ENCODE measurements around the gene NRIP2. TPM values are rescaled to one million over a fixed set of nuclear protein-coding genes. Genes with fewer than 3 reads are reported as not detected.

The NRIP2 gene
- total and polyA plus RNA-seq, 2 experiments from 2014 or later = 0.46 TPM; not detected in 1

GRCh38 chr12:2841056-2841650 lies 6.3 kb upstream of the NRIP2 start:
- Histone ChIP-seq H3K27ac (no peak overlapping the region), H3K9me2 (ENCODE audit: insufficient read depth) (no peaks in the 10 kb centered on the region), H3K4me1 (ENCODE audit: insufficient read depth) (no peaks in the 10 kb centered on the region), H2AFZ (no peak overlapping the region), H3K36me3 (ENCODE audit: low read depth) (no peaks in the 10 kb centered on the region), H3K4me3 (no peak overlapping the region), H4K20me1 (ENCODE audit: insufficient read depth) (no peaks in the 10 kb centered on the region), H3F3A (ENCODE audit: insufficient read depth) (no peaks in the 10 kb centered on the region), H3K9ac (no peak overlapping the region), H3K9me3 (ENCODE audit: low read depth) (no peaks in the 10 kb centered on the region), H3K79me2 (ENCODE audit: insufficient read depth) (no peaks in the 10 kb centered on the region), H3K4me2 (ENCODE audit: unreplicated experiment) (no peak overlapping the region), H3K27me3 (replicated peaks; ENCODE audit: insufficient read depth) (no peaks in the 10 kb centered on the region)
- no peak for DNase-seq
- WGBS, 2 experiments (ENCODE audit: low coverage in 1 of 2, low lambda C conversion rate in 2 of 2, missing lambda C conversion rate in 2 of 2) = 60 to 65% methylated on average over 9 of the region's 9 CpGs
- in situ Hi-C loops (cut with MboI) = no loop called here
- TF ChIP-seq EZH2phosphoT487 (IDR thresholded peaks at IDR 0.05; ENCODE audit: insufficient read depth, low read depth) (no peak), EZH2 (IDR thresholded peaks at IDR 0.05; ENCODE audit: insufficient read depth, poor library complexity, severe bottlenecking) (no peak)

GRCh38 chr12:2836574-2836973 lies 1.7 kb upstream of the NRIP2 start:
- no peak for DNase-seq
- Histone ChIP-seq H3K27me3 (replicated peaks; ENCODE audit: insufficient read depth) (no peaks in the 10 kb centered on the region), H4K20me1 (ENCODE audit: insufficient read depth) (no peaks in the 10 kb centered on the region), H3K9me2 (ENCODE audit: insufficient read depth) (no peaks in the 10 kb centered on the region), H2AFZ (no peak overlapping the region), H3K9me3 (ENCODE audit: low read depth) (no peaks in the 10 kb centered on the region), H3K4me3 (no peak overlapping the region), H3K36me3 (ENCODE audit: low read depth) (no peaks in the 10 kb centered on the region), H3F3A (ENCODE audit: insufficient read depth) (no peaks in the 10 kb centered on the region), H3K27ac (no peak overlapping the region), H3K4me2 (ENCODE audit: unreplicated experiment) (no peak overlapping the region), H3K9ac (no peak overlapping the region), H3K79me2 (ENCODE audit: insufficient read depth) (no peaks in the 10 kb centered on the region), H3K4me1 (ENCODE audit: insufficient read depth) (no peaks in the 10 kb centered on the region)
- whole genome bisulfite sequencing, 2 experiments (ENCODE audit: low coverage in 1 of 2, low lambda C conversion rate in 2 of 2, missing lambda C conversion rate in 2 of 2) = 80 to 88% methylated on average over 8 of the region's 8 CpGs
- TF ChIP-seq EZH2 (IDR thresholded peaks at IDR 0.05; ENCODE audit: insufficient read depth, poor library complexity, severe bottlenecking) = no peak
- no peak for TF ChIP-seq EZH2phosphoT487 (IDR thresholded peaks at IDR 0.05; ENCODE audit: insufficient read depth, low read depth)
- in situ Hi-C loops (cut with MboI) = no loop called here

GRCh38 chr12:2835691-2836403 lies 1.0 kb upstream of the NRIP2 start:
- no peak overlapping the region for H3K4me2 ChIP-seq (ENCODE audit: unreplicated experiment)
- H3K9ac ChIP-seq = no peak overlapping the region
- H2AFZ ChIP-seq = no peak overlapping the region
- no peaks in the 10 kb centered on the region for H3K36me3 ChIP-seq (ENCODE audit: low read depth)
- no peak for DNase-seq
- no peaks in the 10 kb centered on the region for H3F3A ChIP-seq (ENCODE audit: insufficient read depth)
- no peak overlapping the region for H3K4me3 ChIP-seq
- no peak overlapping the region for H3K27ac ChIP-seq
- 55 to 57% methylated on average over 4 of the region's 4 CpGs for WGBS, 2 experiments (ENCODE audit: low coverage in 1 of 2, low lambda C conversion rate in 2 of 2, missing lambda C conversion rate in 2 of 2)
- TF ChIP-seq EZH2 (IDR thresholded peaks at IDR 0.05; ENCODE audit: insufficient read depth, poor library complexity, severe bottlenecking) (no peak), EZH2phosphoT487 (IDR thresholded peaks at IDR 0.05; ENCODE audit: insufficient read depth, low read depth) (no peak)
- no peaks in the 10 kb centered on the region for H3K9me3 ChIP-seq (ENCODE audit: low read depth)
- H3K79me2 ChIP-seq (ENCODE audit: insufficient read depth) = no peaks in the 10 kb centered on the region
- H3K27me3 ChIP-seq (replicated peaks; ENCODE audit: insufficient read depth) = no peaks in the 10 kb centered on the region
- in situ Hi-C loops (cut with MboI) = no loop called here
- no peaks in the 10 kb centered on the region for H4K20me1 ChIP-seq (ENCODE audit: insufficient read depth)
- H3K4me1 ChIP-seq (ENCODE audit: insufficient read depth) = no peaks in the 10 kb centered on the region
- no peaks in the 10 kb centered on the region for H3K9me2 ChIP-seq (ENCODE audit: insufficient read depth)

- Histone ChIP-seq H2AFZ (no peak overlapping the region), H3K9me2 (ENCODE audit: insufficient read depth) (no peaks in the 10 kb centered on the region), H3K27ac (no peak overlapping the region), H3K27me3 (replicated peaks; ENCODE audit: insufficient read depth) (no peaks in the 10 kb centered on the region), H3K9ac (no peak overlapping the region), H3K79me2 (ENCODE audit: insufficient read depth) (no peaks in the 10 kb centered on the region), H3K4me1 (ENCODE audit: insufficient read depth) (no peaks in the 10 kb centered on the region), H3K4me3 (no peak overlapping the region), H3K4me2 (ENCODE audit: unreplicated experiment) (no peak overlapping the region), H4K20me1 (ENCODE audit: insufficient read depth) (no peaks in the 10 kb centered on the region), H3K36me3 (ENCODE audit: low read depth) (no peaks in the 10 kb centered on the region), H3K9me3 (ENCODE audit: low read depth) (no peaks in the 10 kb centered on the region), H3F3A (ENCODE audit: insufficient read depth) (no peaks in the 10 kb centered on the region)
- TF ChIP-seq EZH2 (IDR thresholded peaks at IDR 0.05; ENCODE audit: insufficient read depth, poor library complexity, severe bottlenecking) (no peak), EZH2phosphoT487 (IDR thresholded peaks at IDR 0.05; ENCODE audit: insufficient read depth, low read depth) (no peak)
- no peak for DNase-seq
- WGBS, 2 experiments (ENCODE audit: low coverage in 1 of 2, low lambda C conversion rate in 2 of 2, missing lambda C conversion rate in 2 of 2) = 89 to 92% methylated on average over 7 to 9 of the region's 9 CpGs
- in situ Hi-C loops (cut with MboI) = no loop called here
Measured at GRCh38 chr12:2833810-2834209, 1.0 kb downstream of the NRIP2 start.

Data from GM23248 (cell line).